Prostate gland (tissue), 2 donors: Measurements from ENCODE around the gene C11orf58.

Experiments
- POLR2A ChIP-seq: fragments of 450-650 bp; IDR thresholded peaks from one replicate; pipeline ENCODE4 v1.6.1; 2016; ENCODE audit warnings: antibody characterized with exemption, mild to moderate bottlenecking
- POLR2AphosphoS5 ChIP-seq: sonication (generic); formaldehyde crosslinking; IDR thresholded peaks from one replicate; pipeline ENCODE4 v1.6.1; 2017; ENCODE audit warnings: antibody characterized with exemption
- TF ChIP-seq, protein P1 (sequence below), 4 experiments: fragments of 200-600 bp in 2 of 4; fragments of 450-650 bp in 2 of 4; sonication (generic) in 2 of 4; IDR thresholded peaks; 1 replicate in 3 of 4; 2 replicates in 1 of 4; pipeline ENCODE4 v1.5.1; 2016 to 2019; ENCODE audit warnings: antibody characterized with exemption in 4 of 4, mild to moderate bottlenecking in 2 of 4, moderate library complexity in 2 of 4

DNA sequence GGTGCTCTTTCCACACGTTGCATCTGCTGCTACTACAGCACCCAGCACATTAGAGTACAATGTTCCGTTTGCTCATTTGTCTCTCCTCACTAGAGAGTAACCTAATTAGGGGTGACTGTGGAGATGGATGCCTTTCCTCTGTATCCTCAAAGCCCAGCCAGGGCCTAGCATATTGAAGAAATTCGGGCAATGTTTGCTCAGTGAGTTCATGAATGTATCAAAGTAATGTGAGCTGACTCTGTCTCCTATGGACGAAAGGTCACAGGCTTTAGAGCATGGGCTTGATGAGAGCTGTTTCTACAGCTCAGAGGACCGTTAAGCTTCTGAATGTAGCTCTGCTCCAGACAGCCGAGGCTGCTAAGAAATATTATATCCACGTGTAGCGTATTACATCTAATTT lies 67.5 kb downstream of the C11orf58 start:
- TF ChIP-seq POLR2A (no peak), POLR2AphosphoS5 (no peak)
- TF ChIP-seq, protein P1, sequence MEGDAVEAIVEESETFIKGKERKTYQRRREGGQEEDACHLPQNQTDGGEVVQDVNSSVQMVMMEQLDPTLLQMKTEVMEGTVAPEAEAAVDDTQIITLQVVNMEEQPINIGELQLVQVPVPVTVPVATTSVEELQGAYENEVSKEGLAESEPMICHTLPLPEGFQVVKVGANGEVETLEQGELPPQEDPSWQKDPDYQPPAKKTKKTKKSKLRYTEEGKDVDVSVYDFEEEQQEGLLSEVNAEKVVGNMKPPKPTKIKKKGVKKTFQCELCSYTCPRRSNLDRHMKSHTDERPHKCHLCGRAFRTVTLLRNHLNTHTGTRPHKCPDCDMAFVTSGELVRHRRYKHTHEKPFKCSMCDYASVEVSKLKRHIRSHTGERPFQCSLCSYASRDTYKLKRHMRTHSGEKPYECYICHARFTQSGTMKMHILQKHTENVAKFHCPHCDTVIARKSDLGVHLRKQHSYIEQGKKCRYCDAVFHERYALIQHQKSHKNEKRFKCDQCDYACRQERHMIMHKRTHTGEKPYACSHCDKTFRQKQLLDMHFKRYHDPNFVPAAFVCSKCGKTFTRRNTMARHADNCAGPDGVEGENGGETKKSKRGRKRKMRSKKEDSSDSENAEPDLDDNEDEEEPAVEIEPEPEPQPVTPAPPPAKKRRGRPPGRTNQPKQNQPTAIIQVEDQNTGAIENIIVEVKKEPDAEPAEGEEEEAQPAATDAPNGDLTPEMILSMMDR (IDR thresholded peaks at IDR 0.05): no peak
